Vagina (tissue), 2 donors: ENCODE results near the gene TDRD3. TPM values are rescaled to one million over a fixed set of nuclear protein-coding genes. Genes with fewer than 3 reads are reported as not detected.

ENCODE experiments used
- DNase-seq, 2 donors: peaks; one replicate each; pipeline ENCODE4 v3.0.0-alpha.2; 2017; ENCODE audit errors: extremely low spot score in 2 of 2
- H3K27ac ChIP-seq: fragments of 200-600 bp; sonication (generic); one replicate; pipeline ENCODE4 v1.5.1; 2019
- H3K27me3 ChIP-seq: fragments of 200-600 bp; sonication (generic); one replicate; pipeline ENCODE4 v1.5.1; 2019
- H3K36me3 ChIP-seq, 2 donors: fragments of 200-600 bp; sonication (generic); one replicate each; pipeline ENCODE4 v1.5.1; 2017 to 2019
- H3K4me1 ChIP-seq: fragments of 200-600 bp; sonication (generic); one replicate; pipeline ENCODE4 v1.5.1; 2019
- H3K4me3 ChIP-seq, 2 donors: fragments of 200-600 bp; sonication (generic); 1 replicate in 1 of 2; 2 replicates in 1 of 2; pipeline ENCODE4 v1.5.1; 2016 to 2019
- H3K9me3 ChIP-seq: fragments of 200-600 bp; sonication (generic); one replicate; pipeline ENCODE4 v1.5.1; 2019
- CTCF ChIP-seq, 3 experiments: fragments of 450-650 bp in 2 of 3; fragments of 200-600 bp in 1 of 3; sonication (generic) in 1 of 3; IDR thresholded peaks; one replicate each; pipeline ENCODE4 v1.5.1; 2017 to 2019; ENCODE audit warnings: antibody characterized with exemption in 3 of 3, mild to moderate bottlenecking in 2 of 3, moderate library complexity in 2 of 3
- POLR2A ChIP-seq, 2 donors: fragments of 450-650 bp; IDR thresholded peaks; one replicate each; pipeline ENCODE4 v1.6.1; 2017; ENCODE audit warnings: antibody characterized with exemption in 2 of 2, mild to moderate bottlenecking in 2 of 2, moderate library complexity in 2 of 2
- POLR2AphosphoS5 ChIP-seq, 2 donors: sonication (generic); formaldehyde crosslinking; IDR thresholded peaks; one replicate each; pipeline ENCODE4 v1.9.0; 2017; ENCODE audit warnings: antibody characterized with exemption in 2 of 2, mild to moderate bottlenecking in 2 of 2, low read depth in 1 of 2; ENCODE audit not compliant: insufficient read depth in 1 of 2
- intact Hi-C: fragments of 100-400 bp; cut with DNase I; formaldehyde crosslinking; loops from one replicate; pipeline ENCODE4 v1.15.1; 2023
- total RNA-seq: library from RNA; depleted of rRNA; stranded (reverse); fragments of >200 nt; gene quantifications from one replicate; pipeline ENCODE4 v1.2.3, GENCODE V29; 2016

Gene TDRD3
- total RNA-seq, 1 donor from 2014 or later, result 24.6 TPM

- H3K4me1 ChIP-seq, result no peaks in the 10 kb centered on the region
- no peaks in the 10 kb centered on the region for H3K9me3 ChIP-seq
- no peak for DNase-seq
- intact Hi-C loops, result no loop called here
- TF ChIP-seq CTCF (IDR thresholded peaks at IDR 0.05), result no peak
- no peak for TF ChIP-seq POLR2AphosphoS5 (IDR thresholded peaks at IDR 0.05; ENCODE audit: insufficient read depth in 1 of 2, low read depth in 1 of 2)
- no peak for TF ChIP-seq POLR2A (IDR thresholded peaks at IDR 0.05)
- H3K27me3 ChIP-seq, result no peaks in the 10 kb centered on the region
- H3K36me3 ChIP-seq, result no peaks in the 10 kb centered on the region
- H3K4me3 ChIP-seq, result no peak overlapping the region
- H3K27ac ChIP-seq, result no peak overlapping the region
Observed at GRCh38 chr13:60540276-60540675, 143.3 kb downstream of the TDRD3 start.

- intact Hi-C loops, result no loop called here
Observed at GRCh38 chr13:60562096-60562780, 165.2 kb downstream of the TDRD3 start.

GRCh38 chr13:60571571-60571970 lies 174.6 kb downstream of the TDRD3 start:
- TF ChIP-seq CTCF (IDR thresholded peaks at IDR 0.05), result no peak
- no peak for TF ChIP-seq POLR2AphosphoS5 (IDR thresholded peaks at IDR 0.05; ENCODE audit: insufficient read depth in 1 of 2, low read depth in 1 of 2)
- TF ChIP-seq POLR2A (IDR thresholded peaks at IDR 0.05), result no peak
- no peak for DNase-seq
- intact Hi-C loops, result no loop called here
- Histone ChIP-seq H3K4me1 (no peaks in the 10 kb centered on the region), H3K27me3 (no peaks in the 10 kb centered on the region), H3K36me3 (peaks cover 0 to 18% of the 10 kb centered on the region in 2 donors), H3K4me3 (no peak overlapping the region), H3K9me3 (no peaks in the 10 kb centered on the region), H3K27ac (no peak overlapping the region)

More at GRCh38 chr13:60562096-60562780, 165.2 kb downstream of the TDRD3 start:
- no peak for DNase-seq
- Histone ChIP-seq H3K27ac (no peak overlapping the region), H3K27me3 (no peaks in the 10 kb centered on the region), H3K9me3 (no peaks in the 10 kb centered on the region), H3K4me3 (no peak overlapping the region), H3K4me1 (no peaks in the 10 kb centered on the region), H3K36me3 (no peaks in the 10 kb centered on the region)
- TF ChIP-seq POLR2A (IDR thresholded peaks at IDR 0.05), result no peak
- no peak for TF ChIP-seq POLR2AphosphoS5 (IDR thresholded peaks at IDR 0.05; ENCODE audit: insufficient read depth in 1 of 2, low read depth in 1 of 2)
- TF ChIP-seq CTCF (IDR thresholded peaks at IDR 0.05), result no peak

GRCh38 chr13:60572003-60572798 lies 175.2 kb downstream of the TDRD3 start:
- H3K27me3 ChIP-seq, result no peaks in the 10 kb centered on the region
- H3K4me1 ChIP-seq, result no peaks in the 10 kb centered on the region
- DNase-seq, result no peak
- TF ChIP-seq POLR2AphosphoS5 (IDR thresholded peaks at IDR 0.05; ENCODE audit: insufficient read depth in 1 of 2, low read depth in 1 of 2) (no peak), CTCF (IDR thresholded peaks at IDR 0.05) (no peak), POLR2A (IDR thresholded peaks at IDR 0.05) (no peak)
- H3K27ac ChIP-seq, result no peak overlapping the region
- intact Hi-C loops, result no loop called here
- H3K9me3 ChIP-seq, result no peaks in the 10 kb centered on the region
- no peak overlapping the region for H3K4me3 ChIP-seq
- peaks cover 0 to 18% of the 10 kb centered on the region in 2 donors for H3K36me3 ChIP-seq

GRCh38 chr13:60572855-60573254 lies 175.8 kb downstream of the TDRD3 start:
- DNase-seq, result no peak
- intact Hi-C loops, result no loop called here
- peaks cover 0 to 14% of the 10 kb centered on the region in 2 donors for H3K36me3 ChIP-seq

More at GRCh38 chr13:60572855-60573254, 175.8 kb downstream of the TDRD3 start:
- no peak for TF ChIP-seq CTCF (IDR thresholded peaks at IDR 0.05)
- no peak for TF ChIP-seq POLR2A (IDR thresholded peaks at IDR 0.05)
- TF ChIP-seq POLR2AphosphoS5 (IDR thresholded peaks at IDR 0.05; ENCODE audit: insufficient read depth in 1 of 2, low read depth in 1 of 2), result no peak
- Histone ChIP-seq H3K9me3 (no peaks in the 10 kb centered on the region), H3K4me1 (no peaks in the 10 kb centered on the region), H3K4me3 (no peak overlapping the region), H3K27ac (no peak overlapping the region), H3K27me3 (no peaks in the 10 kb centered on the region)
